Stimulated activated CD4-positive, alpha-beta T cell treated with anti-CD3 and anti-CD28 coated beads, Interleukin-2, amount 100 ng/mL, for 4 hours (primary cell): ENCODE measurements around the gene RAB22A.

Experiments
- DNase-seq: peaks from one replicate; pipeline ENCODE4 v3.0.0-alpha.2; 2020; ENCODE audit warnings: low read depth

Gene RAB22A

GRCh38 chr20:58303547-58303946 lies 6.0 kb upstream of the RAB22A start:
- no peak for DNase-seq

GRCh38 chr20:58305061-58305460 lies 4.5 kb upstream of the RAB22A start:
- no peak for DNase-seq

GRCh38 chr20:58306421-58307261 lies 2.9 kb upstream of the RAB22A start:
- DNase-seq: peak; percentile 66

GRCh38 chr20:58307270-58307669 lies 2.2 kb upstream of the RAB22A start:
- no peak for DNase-seq

DNA sequence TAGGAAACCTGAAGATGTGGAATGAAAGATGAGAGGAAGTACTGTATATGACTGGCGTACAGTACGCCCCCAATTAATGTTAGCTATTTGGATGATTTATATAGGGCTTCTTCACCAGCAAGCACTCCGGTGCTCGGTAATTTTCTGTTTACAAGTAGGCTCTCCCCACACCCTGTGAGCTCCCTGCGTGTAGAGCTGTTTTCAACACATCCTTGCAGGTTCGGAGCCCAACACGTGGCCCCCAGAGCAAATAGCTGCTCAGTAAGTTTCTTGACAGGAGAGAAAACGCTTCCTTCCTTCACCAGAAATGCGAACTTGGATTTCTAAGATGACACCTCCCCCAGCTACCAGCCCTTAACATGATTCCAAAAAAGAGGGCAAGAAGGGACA lies 1.2 kb upstream of the RAB22A start:
- DNase-seq: no peak

DNA sequence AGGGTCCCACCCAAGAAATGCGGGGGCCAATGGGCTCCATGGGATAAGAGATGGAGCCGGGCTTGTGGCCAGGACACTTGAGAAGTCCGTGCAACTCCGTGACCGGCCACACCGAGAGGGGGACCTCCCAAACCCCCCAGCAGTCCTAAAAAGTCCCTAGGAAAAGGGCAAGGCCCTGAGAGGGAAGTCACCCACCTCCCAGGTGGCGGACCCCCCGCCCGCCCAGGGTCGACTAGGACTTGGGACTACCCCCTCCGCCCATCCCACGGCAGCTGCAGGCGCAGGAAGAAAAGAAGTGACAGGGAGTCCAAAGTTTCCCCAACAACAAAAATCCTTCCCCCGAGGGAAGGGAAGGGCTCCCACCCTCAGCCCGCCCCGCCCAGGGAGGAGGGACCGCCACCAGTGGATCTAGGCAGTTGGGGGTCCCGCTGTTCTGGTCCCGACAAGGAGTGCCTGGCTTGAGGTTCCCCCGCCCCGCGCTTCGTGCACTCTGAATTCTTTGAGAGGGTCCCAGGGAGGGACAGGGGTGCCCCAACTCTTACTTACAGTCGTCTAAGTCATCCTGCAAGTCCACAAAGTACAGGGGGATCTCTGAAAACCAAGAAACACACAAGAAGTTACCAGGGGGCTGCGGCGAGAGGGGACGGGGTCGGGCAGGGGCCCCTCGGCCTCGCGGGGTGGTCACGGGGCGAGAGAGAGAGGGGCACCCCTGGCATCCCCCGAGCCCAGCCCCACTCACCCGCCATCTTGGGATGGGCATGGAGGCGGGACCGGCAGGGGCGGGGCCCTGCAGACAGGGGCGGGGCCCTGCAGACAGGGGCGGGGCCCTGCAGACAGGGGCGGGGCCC lies 611 bp upstream of the RAB22A start:
- DNase-seq: no peak

GRCh38 chr20:58310291-58310782 lies 822 bp downstream of the RAB22A start:
- DNase-seq: no peak

DNA sequence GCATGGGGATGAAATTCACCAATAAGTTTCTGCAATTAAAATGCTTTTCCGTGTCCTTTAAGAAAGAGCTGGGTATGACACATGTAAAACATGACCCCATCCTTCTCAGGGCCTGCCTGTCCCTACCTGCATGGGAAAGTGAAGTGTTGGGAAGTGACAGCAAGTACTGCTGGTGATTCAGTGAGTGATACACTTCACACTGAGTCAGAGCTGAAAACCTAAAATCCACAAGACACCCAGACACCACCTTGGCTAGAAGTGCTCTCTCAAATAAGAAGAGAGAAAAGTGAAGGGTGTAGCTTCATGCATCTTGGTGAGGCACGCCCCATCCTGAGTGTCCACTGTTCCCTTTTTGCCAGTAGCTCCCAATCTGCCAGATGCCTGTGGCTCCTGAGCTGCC lies 3.3 kb downstream of the RAB22A start:
- DNase-seq: no peak

DNA sequence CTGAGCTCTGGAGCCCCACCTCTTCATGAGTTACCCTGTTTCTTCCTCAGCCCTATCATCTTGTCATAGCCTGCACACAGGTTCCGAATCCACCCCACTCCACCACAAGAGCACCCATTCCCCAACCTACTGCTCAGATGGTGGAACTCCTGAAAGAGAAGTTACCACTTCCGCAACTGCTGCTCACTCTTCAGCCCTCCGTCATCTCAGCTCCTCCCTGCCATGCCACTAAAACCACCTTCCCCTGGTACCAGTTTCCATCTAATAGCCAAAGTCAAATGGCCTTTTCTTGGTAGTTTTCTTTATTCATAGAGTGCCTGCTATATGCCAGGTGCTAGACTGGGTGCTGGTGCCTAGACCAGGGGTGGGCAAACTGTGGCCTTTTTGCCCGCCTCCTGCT lies 3.9 kb downstream of the RAB22A start:
- DNase-seq: no peak

DNA sequence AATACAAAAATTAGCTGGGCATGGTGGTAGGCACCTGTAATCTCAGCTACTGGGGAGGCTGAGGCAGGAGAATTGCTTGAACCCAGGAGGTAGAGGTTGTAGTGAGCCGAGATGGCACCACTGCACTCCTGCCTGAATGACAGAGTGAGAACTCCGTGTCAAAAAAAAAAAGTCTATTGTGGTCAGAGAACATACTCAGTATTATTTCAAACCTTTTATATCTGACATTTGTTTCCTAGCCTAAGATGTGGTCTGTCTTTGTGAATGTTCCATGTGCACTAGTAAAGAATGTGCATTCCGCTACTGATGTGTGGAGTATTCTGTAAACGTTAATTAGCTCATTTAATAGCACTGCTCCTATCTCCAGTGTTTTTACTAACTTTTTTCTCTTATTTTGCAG lies 11.7 kb downstream of the RAB22A start:
- DNase-seq: no peak

- no peak for DNase-seq
Measured at GRCh38 chr20:58322083-58322482, 12.6 kb downstream of the RAB22A start.

DNA sequence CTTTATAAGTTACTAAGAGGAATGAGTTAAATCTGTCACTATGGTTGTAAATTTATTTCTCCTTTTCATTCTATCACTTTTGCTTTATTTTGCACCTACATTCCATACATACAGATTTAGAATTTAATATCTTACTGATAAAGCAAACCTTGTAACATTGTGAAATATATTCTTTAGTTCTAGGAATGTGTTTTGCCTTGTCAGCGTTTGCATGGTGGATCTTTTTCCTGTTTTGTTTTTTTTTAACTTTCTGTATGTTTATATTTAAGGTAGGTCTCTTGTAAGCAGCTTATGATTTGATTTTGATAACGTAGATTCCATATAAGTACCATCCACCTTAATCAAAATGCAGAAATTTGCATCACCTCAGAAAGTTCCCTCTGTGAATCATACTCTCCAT lies 16.4 kb downstream of the RAB22A start:
- no peak for DNase-seq

GRCh38 chr20:58327211-58327610 lies 17.7 kb downstream of the RAB22A start:
- no peak for DNase-seq

- DNase-seq: no peak
Measured at GRCh38 chr20:58328836-58329235, 19.3 kb downstream of the RAB22A start.

GRCh38 chr20:58329711-58330110 lies 20.2 kb downstream of the RAB22A start:
- DNase-seq: no peak

DNA sequence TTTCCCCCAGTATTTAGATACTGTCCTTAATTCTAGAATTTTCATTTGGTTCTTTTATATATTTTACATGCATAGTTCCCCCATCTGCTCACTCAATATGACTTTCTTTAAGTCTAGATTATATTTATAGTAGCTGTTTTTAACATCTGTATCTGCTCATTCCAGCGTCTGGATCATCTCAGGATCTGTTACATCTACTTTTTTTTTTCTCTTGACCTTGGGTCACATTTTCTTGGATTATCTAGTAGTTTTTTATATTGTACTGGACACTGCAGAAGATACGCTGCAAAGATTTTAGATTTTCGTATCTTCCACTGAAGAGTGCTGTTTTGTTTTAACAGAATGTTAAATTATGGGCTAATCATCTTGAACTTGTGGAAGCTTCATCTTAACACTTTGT lies 20.7 kb downstream of the RAB22A start:
- DNase-seq: no peak

DNA sequence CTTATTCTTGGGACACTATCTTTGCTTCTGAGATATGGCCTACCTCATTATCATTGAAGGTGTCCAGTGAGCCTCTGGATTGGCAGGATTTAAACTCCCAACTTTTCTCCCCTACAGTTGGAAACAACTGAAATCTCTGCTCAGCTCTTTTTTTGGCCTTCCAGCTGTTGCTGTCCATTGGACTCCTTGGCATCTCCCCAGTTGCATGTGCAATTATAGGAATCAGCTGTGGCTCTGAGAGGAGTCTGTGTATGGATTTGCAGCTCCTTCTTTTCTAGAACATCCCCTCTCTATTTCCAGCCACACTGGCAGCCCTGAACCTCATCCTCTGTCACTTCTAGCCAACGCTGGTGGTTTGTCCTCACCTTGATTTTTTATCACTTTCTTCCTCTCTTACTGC lies 21.2 kb downstream of the RAB22A start:
- DNase-seq: no peak

- DNase-seq: no peak
Measured at GRCh38 chr20:58331961-58332551, 22.5 kb downstream of the RAB22A start.

- no peak for DNase-seq
Measured at GRCh38 chr20:58339741-58340140, 30.2 kb downstream of the RAB22A start.

GRCh38 chr20:58340151-58340550 lies 30.6 kb downstream of the RAB22A start:
- no peak for DNase-seq

DNA sequence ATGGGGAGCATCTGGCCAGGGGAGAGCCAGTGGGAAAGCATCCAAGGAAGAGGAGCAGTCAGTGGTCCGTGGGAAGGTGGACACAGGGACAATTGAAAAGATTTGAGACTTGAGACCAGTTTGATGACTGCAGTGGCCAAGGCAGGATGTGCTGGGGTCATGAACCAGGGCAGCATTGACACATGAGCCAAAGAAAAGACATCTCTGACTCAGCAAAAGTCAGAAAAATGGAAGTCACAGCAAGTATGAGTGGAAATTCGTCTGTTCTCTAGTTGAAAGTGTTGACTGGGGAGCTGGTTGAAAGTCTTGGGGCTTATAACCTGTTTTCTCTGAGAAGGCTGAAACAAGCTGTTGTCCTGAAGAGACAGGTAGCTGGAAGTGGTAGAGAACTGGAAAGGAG lies 31.3 kb downstream of the RAB22A start:
- no peak for DNase-seq

DNA sequence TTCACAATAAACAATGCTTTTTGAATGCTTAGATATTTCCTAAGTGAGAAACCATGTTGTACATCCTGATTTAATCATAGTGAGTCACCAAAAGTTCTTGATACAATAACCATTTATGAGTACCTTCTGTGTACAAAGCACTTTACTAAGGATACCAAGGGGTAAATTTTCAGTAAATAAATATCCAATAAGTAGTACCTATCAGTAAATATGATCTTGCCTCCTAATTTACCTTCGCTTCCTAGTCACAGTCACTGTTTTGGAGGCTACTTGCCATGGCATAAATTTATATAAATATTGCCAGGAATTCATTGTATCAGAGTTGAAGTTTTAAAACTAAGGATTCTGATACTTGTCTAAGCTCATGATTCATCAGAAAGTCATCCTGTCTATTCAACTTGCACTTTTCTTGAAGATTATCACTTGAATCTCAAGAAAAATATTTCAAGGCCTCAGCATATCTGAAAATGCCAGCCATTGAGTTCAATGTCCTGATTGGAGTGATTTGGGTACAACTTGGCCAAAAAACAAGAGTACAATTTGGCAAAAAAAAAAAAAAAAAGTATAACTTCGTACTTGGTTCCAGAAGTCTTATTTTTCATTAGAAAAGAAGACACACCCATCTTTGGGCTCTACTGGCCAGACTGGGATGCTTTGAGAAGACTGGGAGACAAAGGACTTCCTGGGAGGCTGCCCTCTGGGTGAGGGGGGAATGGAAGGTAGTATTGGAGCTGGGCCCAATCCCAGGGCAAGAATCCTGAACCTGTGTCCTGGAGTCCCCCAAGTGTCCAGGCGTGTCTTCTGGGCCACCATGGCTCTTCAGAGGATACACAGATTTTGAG lies 32.8 kb downstream of the RAB22A start:
- no peak for DNase-seq
